ENCODE results near the gene COX8A.

Gene COX8A

GRCh38 chr11:64020976-64021756 lies 46.7 kb downstream of the COX8A start:
- no peak for DNase-seq (ENCODE audit: low read depth in 2 of 2)

- DNase-seq (ENCODE audit: low read depth in 2 of 2), result no peak
Observed at GRCh38 chr11:64021757-64022093, 47.3 kb downstream of the COX8A start.

- DNase-seq (ENCODE audit: low read depth in 2 of 2), result no peak
Observed at GRCh38 chr11:64022125-64022784, 47.8 kb downstream of the COX8A start.

- no peak for DNase-seq (ENCODE audit: low read depth in 2 of 2)
Observed at GRCh38 chr11:64023712-64024710, 49.6 kb downstream of the COX8A start.

GRCh38 chr11:64025205-64025604 lies 50.8 kb downstream of the COX8A start:
- no peak for DNase-seq (ENCODE audit: low read depth in 2 of 2)
